ENCODE data around the gene SMAD5. TPM values are rescaled to one million over a fixed set of nuclear protein-coding genes. Genes with fewer than 3 reads are reported as not detected.

Gene SMAD5
- total and polyA plus RNA-seq, 2 of the 8 experiments (the other 6 are each of a cell fraction or from before 2014, with no cell fraction given) = 30.2 to 60.5 TPM

DNA sequence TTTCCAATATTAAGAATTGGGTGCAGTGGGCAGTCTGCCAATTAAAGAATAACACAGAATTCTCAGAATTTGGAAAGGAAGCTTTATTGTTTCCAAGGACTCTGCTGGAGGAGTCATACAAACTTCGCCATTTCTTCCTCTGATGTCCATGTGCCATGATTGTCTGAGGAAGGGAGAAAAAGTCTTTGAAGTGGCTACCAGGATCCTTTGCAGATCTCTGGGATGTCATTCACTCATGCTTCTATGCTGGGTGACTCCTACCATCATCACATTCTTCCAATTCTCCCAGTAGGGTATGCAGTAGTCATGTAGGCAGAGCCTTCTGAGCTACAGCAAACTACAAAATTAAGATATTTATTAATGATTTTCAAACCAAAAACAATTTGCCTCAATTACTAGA is 3.2 kb upstream of the SMAD5 start:
- DNase-seq (ENCODE audit: low read depth in 1 of 2, low spot score in 2 of 2) (no peak), FAIRE-seq (no peak)
- Histone ChIP-seq H3K4me2 (ENCODE audit: insufficient read depth in 1 of 2, low read depth in 2 of 2, low read length in 2 of 2) (no peak overlapping the region), H3K56ac (replicated peaks; ENCODE audit: insufficient read length, low read depth, low read length) (no peak overlapping the region), H3K9ac (replicated peaks in 1 of 4; ENCODE audit: extremely low read depth in 1 of 4, low read depth in 3 of 4, low read length in 3 of 4) (no peak overlapping the region), H4K20me1 (replicated peaks in 1 of 2; ENCODE audit: control insufficient read depth in 1 of 2, insufficient read depth in 2 of 2, low read length in 2 of 2) (peaks cover 0 to 7% of the 10 kb centered on the region in 2 experiments), H3K4me3 (ENCODE audit: extremely low read depth in 1 of 4, insufficient read depth in 2 of 4, low read depth in 3 of 4, low read length in 4 of 4) (no peak overlapping the region), H4K8ac (ENCODE audit: extremely low read depth, insufficient read depth, low read length) (no peak overlapping the region), H3K23ac (ENCODE audit: insufficient read length) (no peak overlapping the region), H4K91ac (replicated peaks; ENCODE audit: insufficient read length, low read length) (no peak overlapping the region), H2BK5ac (ENCODE audit: low read depth, low read length) (no peak overlapping the region), H3K23me2 (ENCODE audit: low read depth, low read length) (peaks cover 7% of the 10 kb centered on the region; the same call in 1 of the 2 replicates), H2BK20ac (ENCODE audit: low read length) (no peak overlapping the region), H3K9me3 (ENCODE audit: insufficient read depth in 2 of 2, low read depth in 1 of 2, low read length in 1 of 2) (no peaks in the 10 kb centered on the region), H3K36me3 (ENCODE audit: control insufficient read depth in 2 of 4, insufficient read depth in 4 of 4, low read length in 3 of 4) (no peaks in the 10 kb centered on the region), H3K79me2 (ENCODE audit: control insufficient read depth in 1 of 2, insufficient read depth in 2 of 2, low read length in 2 of 2) (peaks cover 6 to 14% of the 10 kb centered on the region in 2 experiments; a peak in 3 of 4 replicates), H2BK15ac (ENCODE audit: low read length) (no peak overlapping the region), H4K5ac (ENCODE audit: insufficient read length, low read depth, low read length) (no peak overlapping the region), H3K27me3 (replicated peaks in 1 of 4; ENCODE audit: control insufficient read depth in 3 of 4, extremely low read depth in 1 of 4, insufficient read depth in 3 of 4, low read length in 3 of 4) (no peaks in the 10 kb centered on the region; a peak in 1 of 7 replicates), H3K18ac (ENCODE audit: extremely low read depth, low read length) (no peak overlapping the region), H3K4ac (replicated peaks; ENCODE audit: insufficient read length, low read depth, low read length) (no peak overlapping the region), H2AK5ac (ENCODE audit: low read depth, low read length) (no peak overlapping the region), H3K79me1 (ENCODE audit: low read depth, low read length) (peaks cover 3% of the 10 kb centered on the region; the same call in 1 of the 2 replicates), H2AFZ (ENCODE audit: low read length) (no peak overlapping the region), H3K4me1 (replicated peaks in 1 of 4; ENCODE audit: control insufficient read depth in 3 of 4, insufficient read depth in 4 of 4, low read length in 3 of 4) (peaks cover 0 to 5% (median 2%) of the 10 kb centered on the region in 4 experiments; a peak in 4 of 7 replicates), H3K27ac (ENCODE audit: low read depth, low read length) (no peak overlapping the region), H2BK12ac (ENCODE audit: low read depth, low read length) (no peak overlapping the region), H3K14ac (ENCODE audit: insufficient read length) (no peak overlapping the region), H2BK120ac (replicated peaks; ENCODE audit: low read depth, low read length) (no peak overlapping the region)
- ChIA-PET POLR2A (ENCODE audit: partially characterized antibody) (no interaction called here), CTCF (ENCODE audit: partially characterized antibody) (interaction anchor here (0.8 to 1.5 kb wide), 6 partner anchors 10 to 45 kb away, joined by 3 to 4 read pairs (median 3); no protein-coding TSS in a partner anchor)
- 79% methylated on average over 1 of the region's 1 CpG; no CpG with 5 or more reads in 1 of the 2 experiments for WGBS, 2 experiments (ENCODE audit: extremely low coverage in 1 of 2, insufficient coverage in 1 of 2, insufficient read length in 1 of 2, insufficient replicate concordance in 2 of 2, low coverage in 1 of 2, low lambda C conversion rate in 2 of 2, missing lambda C conversion rate in 1 of 2)
- TF ChIP-seq CBX5 (IDR thresholded peaks at IDR 0.05; ENCODE audit: low read depth, low read length) = no peak
- no peak for TF ChIP-seq CEBPB (IDR thresholded peaks at IDR 0.05; ENCODE audit: low read depth, low read length)

All from H1 (cell line).